GM18507 (cell line): ENCODE results near the gene ACTRT2.

Source experiments
- DNase-seq: peaks from one replicate; pipeline ENCODE4 v3.0.0; 2011; ENCODE audit warnings: low read depth; ENCODE audit not compliant: insufficient read length; ENCODE audit errors: extremely low spot score
- FAIRE-seq: peaks from 2 replicates; lab custom pipeline; 2011; peaks lifted over from hg19 to GRCh38; lab: Jason Lieb, UNC

ACTRT2 gene

DNA sequence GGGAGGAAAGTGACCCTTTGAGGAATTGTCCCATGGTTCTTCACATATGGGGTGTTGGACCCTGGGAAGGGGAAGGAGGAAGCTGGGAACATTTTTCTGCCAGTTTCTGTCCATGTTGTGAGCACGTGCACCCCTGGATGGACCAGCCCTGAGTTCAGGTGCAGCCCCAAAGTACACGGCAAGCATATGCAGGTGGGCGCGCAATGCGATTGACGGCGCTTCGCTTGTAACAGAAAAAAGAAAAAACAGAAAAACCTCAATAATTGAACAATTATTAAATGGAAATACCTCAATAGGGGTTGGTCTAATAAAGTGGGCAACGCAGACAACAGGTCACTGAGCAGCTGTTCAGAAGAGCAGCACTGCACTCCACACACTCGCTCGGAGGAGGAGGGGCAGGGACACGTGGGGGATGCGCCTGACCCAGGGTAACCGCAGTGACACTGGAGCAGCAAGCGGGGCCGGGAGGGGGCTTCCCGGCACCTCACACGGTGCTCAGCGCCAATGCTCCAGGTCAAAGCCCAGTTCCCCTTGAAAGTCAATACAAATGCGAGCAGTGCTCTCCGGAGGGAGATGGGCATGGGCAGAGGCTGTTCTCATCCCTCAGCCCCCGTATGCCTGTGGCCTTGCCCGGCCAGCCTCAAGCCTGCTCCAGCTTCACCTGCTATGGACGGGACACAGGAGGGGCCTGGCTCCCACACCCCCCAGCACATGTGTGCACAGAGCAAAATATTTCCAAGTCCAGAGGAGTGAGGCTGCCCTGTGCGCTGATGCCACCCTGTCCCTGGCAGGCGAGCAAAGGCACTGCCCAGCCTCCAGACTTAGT, 6.6 kb upstream of the ACTRT2 start:
- FAIRE-seq (no peak), DNase-seq (no peak)

GRCh38 chr1:3015269-3015635, 6.0 kb upstream of the ACTRT2 start:
- DNase-seq = no peak
- FAIRE-seq = no peak

GRCh38 chr1:3015744-3016143, 5.5 kb upstream of the ACTRT2 start:
- no peak for DNase-seq
- no peak for FAIRE-seq

DNA sequence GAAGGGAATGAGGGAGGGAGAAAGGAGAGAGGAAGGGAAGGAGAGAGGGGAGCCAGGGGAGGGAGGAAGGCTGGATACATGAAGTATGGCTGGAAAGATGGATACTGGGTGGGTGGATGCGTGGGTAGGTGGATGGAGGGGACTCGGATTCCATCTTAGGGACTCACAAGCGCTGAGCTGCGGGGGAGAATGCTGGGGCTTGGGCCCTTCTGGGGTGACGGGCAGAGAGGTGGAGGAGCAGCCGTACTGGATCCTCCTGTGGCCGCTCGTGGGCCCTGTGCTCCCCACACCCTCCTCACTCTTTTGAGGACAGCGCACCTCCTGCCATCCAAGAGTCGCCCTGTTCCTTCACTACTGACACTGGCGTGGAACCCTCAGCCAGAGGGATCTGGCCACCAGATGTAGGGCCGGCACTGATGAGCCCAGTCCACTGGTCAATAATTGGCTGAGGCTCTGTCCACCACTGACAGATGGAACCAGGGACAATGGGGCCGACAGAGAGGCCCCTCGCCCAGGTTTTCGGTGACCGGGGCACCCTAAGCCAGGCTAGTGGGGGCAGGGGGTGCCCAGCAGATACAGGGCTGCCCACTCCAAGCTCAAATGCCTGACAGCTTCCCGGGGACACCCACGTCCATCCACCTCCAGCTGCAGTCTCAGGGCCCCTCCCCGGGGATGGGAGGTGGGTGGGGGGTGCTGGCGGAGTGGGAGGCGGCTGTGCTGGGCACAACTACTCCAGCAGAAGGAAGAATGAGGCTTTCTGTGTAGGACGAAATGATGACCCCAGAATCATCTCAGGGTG, 4.4 kb upstream of the ACTRT2 start:
- DNase-seq (no peak), FAIRE-seq (no peak)

DNA sequence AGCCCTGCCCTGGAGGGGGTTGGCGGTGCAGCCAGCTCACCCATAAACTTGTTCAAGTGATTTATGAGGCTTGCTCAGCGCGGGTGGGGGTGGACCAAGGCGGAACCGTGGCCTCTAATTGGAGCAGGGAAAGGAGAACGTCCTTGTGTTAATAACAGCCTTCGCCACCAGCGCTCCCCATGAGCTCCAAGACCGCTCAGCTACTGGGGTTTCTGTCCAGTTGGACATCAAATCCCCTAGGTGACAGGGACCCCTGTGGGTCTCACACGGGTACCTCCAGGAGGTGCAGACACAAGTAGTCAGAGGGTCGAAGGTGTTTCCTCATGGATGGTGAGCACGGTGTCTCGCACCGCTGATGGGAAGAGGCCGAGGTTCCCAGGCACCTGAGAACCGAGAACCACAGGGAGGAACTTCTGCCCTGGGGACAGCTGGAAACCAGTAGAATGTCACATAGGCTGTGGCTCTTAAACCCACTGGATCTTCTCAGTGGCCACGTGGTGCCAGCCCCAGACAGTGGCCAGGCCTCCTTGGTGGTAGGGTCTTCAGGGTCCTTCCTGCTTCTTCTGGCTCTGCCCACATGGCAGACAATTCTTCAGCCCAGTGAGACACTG, 3.7 kb upstream of the ACTRT2 start:
- DNase-seq (no peak), FAIRE-seq (no peak)

DNA sequence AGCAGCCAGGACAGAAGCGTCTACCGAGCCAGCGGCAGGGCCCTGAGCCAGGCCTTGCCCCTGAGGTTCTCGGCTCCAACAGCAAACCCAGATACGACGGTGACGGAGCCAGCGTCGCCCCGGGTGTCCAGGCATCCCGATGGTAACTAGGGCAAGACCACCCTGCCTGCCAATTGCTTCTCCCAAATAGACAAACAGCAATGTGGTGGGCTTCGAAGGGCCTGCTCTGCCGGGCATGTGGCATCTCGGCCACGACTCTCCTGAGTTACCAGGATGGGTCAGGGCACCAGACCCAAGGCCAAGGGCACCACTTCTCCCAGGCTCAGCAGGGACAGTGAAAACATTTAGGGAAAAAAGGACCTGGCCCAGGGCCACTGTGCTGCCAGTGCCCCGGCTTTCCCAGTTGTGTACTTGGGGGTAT, 3.2 kb upstream of the ACTRT2 start:
- no peak for FAIRE-seq

DNA sequence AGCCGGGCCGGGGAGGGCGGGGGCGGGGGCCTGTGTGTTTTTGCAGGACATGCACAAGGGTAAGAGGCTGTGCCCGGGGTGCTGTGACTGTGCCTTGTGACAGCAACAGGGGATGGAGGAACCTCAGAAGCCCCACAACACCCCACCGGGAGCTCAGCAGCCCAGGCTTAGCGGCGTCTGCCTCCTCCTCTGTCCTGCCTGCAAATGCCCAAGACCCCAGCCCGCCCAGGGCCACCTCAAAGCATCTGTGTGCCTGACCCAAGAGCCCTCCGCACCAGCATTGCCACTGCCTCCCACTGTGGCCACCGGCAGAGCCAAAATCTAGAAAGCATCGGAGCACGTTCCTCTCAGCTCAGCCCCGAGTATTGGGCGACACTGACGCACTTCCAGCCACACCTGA, 2.7 kb upstream of the ACTRT2 start:
- no peak for FAIRE-seq
- DNase-seq = no peak

More for the DNA sequence above, 3.2 kb upstream of the ACTRT2 start:
- DNase-seq = no peak

DNA sequence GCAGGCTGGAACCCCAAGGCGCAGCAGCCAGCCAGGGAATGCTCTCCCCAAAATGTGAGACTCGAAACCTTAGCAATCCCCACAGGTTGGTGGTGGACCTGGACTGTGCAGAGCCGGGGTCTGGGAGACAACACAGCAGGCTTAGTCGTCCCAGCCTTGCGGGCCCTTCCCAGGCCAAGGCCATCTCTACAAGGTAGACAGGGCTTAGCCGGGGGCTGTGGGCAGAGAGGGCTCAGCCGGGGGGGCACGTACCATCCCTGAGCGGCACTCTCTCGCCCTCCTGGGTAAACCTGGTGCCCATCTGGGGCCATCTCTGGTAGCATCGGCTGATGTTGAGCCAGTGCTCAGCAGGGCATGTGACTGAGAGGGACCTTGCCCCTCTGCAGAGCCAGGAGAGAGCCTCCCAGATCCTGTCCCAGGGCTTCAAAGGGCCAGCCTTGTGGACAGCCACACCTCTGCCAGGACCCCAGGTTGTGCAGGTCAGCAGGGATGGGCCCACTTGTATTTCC, 2.2 kb upstream of the ACTRT2 start:
- DNase-seq = no peak
- FAIRE-seq = no peak

DNA sequence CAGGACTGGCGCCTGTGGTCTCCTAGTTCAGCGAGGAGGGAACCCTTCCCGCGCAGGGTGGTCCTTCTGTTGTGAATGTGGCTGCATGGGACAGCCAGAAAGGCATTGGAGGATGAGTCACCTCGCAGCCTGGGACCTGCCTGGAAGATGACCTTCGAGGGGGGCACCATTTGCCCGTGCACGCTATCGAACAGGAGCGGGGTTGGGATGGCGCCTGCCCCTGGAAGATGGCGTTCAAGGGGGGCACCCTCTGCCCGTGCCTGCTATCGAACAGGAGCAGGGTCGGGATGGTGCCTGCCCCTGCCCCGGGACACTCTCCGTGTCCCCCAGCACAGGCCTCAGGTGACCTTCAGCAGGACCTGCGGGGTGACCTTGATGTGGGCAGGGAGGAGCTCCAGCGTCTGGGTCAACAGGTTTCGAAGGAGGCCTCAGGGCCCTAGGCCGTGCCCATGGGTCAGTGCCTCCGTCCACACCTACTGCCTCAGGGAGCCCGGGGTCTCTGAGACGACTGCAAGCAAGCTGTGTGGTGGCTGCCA, 1.7 kb upstream of the ACTRT2 start:
- no peak for FAIRE-seq
- no peak for DNase-seq

GRCh38 chr1:3020263-3020909, 881 bp upstream of the ACTRT2 start:
- no peak for DNase-seq
- no peak for FAIRE-seq

DNA sequence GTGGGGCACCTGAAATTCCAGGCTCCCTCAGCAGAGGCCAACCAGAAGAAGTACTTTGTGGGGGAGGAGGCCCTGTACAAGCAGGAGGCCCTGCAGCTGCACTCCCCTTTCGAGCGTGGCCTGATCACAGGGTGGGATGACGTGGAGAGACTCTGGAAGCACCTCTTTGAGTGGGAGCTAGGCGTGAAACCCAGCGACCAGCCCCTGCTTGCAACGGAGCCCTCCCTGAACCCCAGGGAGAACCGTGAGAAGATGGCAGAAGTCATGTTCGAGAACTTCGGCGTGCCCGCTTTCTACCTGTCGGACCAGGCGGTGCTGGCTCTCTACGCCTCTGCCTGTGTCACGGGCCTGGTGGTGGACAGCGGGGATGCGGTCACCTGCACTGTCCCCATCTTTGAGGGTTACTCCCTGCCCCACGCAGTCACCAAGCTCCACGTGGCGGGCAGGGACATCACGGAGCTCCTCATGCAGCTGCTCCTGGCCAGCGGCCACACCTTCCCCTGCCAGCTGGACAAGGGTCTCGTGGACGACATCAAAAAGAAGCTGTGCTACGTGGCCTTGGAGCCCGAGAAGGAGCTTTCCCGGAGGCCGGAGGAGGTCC, 634 bp downstream of the ACTRT2 start:
- no peak for FAIRE-seq

GRCh38 chr1:3022511-3022973, 1.3 kb downstream of the ACTRT2 start:
- FAIRE-seq (no peak), DNase-seq (no peak)

More for the DNA sequence above, 634 bp downstream of the ACTRT2 start:
- DNase-seq = no peak

- no peak for FAIRE-seq
Observed at GRCh38 chr1:3022976-3023375, 1.7 kb downstream of the ACTRT2 start.

GRCh38 chr1:3024019-3024418, 2.8 kb downstream of the ACTRT2 start:
- DNase-seq = no peak
- FAIRE-seq = no peak

More at GRCh38 chr1:3022976-3023375, 1.7 kb downstream of the ACTRT2 start:
- DNase-seq = no peak

GRCh38 chr1:3024588-3024987, 3.3 kb downstream of the ACTRT2 start:
- DNase-seq = no peak
- FAIRE-seq = no peak

DNA sequence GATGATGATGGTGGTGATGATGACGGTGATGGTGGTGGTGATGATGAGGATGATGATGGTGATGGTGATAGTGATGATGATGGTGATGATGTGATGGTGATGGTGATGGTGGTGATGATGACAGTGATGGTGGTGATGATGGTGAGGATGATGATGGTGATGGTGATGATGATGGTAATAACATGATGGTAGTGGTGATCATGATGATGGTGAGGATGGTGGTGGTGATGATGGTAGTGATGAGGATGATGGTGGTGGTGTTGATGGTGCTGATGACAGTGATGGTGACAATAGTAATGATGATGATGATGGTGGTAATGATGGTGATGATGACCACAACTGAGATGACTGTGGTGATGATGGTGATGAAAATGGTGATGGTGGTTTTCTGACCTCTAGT, 4.9 kb downstream of the ACTRT2 start:
- no peak for DNase-seq
- FAIRE-seq = no peak

- FAIRE-seq = no peak
- DNase-seq = no peak
Observed at GRCh38 chr1:3026581-3027391, 5.5 kb downstream of the ACTRT2 start.
